Left forelimb (tissue), 1 donor: ENCODE results near the gene PIGS.
A peak's percentile ranks its signal among the peaks of the same experiment; 100 is the strongest.

ENCODE experiments used
- DNase-seq: peaks from one replicate; pipeline ENCODE4 v3.0.0-alpha.2; 2018; ENCODE audit warnings: low spot score

Gene PIGS

DNA sequence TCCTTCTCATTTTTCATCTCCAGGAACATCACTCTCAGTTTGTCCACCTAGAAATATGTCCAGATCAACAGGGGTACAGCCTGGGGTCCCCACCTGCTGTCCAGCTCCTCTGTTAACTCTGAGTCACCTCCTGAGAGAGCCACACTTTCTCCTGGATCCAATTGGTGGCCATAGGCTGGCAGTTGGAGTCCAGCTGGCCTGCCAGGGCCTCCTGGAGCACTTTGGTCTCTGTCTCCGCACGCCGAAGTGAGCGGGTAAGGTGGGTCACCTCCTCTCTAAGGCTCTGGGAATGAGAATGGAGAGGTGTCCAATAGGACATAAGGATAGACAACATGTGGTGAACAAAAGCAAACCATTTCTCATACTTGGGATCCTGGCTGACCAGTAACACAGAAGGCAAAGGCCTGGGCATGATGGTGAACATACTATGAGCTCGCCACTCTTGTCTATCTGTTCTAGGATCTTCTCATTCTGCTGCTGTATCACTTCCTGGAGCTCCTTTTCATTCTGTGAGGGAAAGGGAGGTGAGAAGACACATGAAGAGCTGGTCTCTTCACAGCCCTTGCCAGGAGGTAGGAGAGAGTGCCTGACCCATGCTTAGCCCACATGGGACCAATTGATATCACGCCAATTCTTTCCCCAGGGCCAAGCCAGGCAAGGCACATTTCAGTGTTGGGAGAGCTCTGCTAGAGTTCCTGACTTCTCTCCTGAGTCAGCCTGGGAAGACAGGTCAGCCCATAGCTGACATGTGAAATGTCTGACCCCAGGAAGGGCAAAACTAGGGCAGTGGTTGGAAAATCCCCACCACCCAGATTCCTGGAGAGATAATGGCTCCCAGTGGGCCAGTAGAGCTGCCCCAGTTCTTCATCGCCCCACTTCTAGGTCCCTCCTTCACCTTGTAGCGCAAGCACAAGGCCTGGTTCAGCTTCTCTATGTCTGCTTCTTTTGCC, 7.2 kb upstream of the PIGS start:
- no peak for DNase-seq

DNA sequence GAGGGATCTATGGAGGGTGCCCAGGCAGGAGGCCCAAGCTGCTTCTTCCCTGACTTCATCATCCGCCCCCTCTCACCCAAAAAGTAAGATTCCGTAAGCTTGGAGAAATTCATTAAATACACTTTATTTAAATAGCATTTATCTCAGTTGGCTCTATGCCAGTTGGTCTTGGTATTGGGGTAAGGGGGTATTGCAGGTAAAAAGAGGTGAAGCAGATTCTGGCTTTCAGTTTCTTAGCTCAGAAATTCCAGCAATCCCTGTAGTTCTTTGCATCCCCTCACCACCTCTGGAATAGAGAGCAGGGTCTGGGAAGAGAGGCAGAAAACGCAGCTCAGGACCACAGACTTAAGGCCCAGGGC, 6.1 kb upstream of the PIGS start:
- DNase-seq, result no peak

DNA sequence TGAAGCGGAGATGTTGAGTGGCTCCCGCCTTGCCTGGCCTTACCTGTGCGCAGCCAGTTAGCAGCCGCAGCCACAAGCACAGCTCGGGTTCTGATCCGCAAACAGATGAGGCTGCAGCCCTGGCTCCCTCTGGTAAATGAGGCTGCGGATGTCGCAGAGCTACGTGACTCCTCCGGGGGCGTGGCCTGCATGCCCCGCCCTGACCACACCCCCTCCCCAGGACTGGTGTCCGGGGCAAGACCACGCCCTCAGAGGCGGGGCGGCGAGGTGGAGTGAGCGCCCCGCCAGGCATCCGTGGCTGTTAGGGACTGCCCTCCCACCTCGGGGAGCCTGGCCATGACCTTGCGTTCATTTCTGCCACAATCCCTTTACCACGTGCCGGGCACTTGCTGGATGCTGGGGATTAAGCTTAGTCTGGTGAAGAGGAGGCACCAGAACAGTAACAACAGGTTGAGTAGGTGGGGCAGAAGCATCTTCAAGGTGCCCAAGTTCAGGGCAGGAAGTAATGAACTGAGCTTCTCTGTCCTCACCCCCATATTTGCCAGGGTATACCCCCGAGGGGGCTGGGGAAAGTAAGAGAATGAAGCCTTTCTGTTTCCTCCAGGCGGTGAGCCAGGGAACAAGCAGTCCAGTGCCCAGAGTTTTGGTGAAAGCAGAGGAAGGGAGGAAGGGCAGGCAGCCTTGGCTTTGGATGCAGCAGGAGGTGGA, 5.6 kb upstream of the PIGS start, which contains the start of gene ALDOC:
ALDOC (minus strand) TSS at position 138 of the 708 bp plus-strand sequence. CDS start 1,363 bp downstream, outside the sequence.
- DNase-seq, result peak; percentile 87

DNA sequence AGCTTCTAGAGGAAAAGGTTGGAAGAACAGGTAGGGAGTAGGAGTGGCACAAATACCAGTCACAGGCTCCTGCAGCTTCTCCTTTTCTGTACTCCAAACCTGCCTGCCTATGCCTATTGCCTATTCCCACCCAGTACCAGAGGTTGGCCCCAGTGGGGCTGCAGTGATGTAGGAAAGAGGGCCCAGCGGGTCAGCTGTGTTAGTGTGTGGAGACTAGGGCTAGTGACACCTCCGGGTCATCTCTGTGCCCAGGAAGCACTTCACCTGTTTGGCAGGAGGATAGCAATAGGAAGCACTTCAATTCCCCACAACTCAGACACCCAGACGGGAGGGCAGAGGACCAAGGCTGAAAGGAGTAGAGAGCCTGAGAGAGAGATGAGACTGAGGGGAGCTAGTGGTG, 4.7 kb upstream of the PIGS start:
- peak; percentile 40 for DNase-seq

DNA sequence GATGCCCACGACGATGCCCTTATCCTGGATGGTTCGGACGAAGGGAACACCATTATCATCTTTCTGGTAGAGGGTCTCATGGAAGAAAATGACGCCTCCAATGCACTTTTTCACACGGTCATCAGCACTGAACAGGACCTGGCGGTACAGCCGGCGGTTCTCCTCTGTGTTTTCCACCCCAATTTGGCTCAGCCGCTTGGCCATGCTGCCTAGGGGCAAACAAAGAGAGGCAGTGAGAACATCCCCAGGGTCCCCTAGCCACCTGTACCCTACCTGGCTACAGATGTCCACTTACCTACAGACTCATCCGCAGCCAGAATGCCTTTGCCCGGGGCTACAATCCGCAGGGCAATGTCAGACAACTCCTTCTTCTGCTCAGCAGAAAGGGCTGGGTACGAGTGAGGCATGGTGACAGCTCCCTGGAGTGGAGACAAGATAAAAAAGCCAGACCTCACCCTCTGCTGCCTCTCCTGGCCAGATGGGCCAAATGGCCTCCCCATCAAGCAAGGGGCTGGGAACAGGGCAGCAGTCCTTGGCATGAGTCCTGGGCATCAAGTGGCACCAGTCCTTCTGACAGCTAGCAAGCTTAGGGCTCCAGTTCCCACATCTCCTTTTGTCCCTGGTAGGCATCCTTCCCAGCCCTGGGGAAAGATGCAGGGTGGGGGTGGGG, 3.9 kb upstream of the PIGS start:
- peak; percentile 34 for DNase-seq

DNA sequence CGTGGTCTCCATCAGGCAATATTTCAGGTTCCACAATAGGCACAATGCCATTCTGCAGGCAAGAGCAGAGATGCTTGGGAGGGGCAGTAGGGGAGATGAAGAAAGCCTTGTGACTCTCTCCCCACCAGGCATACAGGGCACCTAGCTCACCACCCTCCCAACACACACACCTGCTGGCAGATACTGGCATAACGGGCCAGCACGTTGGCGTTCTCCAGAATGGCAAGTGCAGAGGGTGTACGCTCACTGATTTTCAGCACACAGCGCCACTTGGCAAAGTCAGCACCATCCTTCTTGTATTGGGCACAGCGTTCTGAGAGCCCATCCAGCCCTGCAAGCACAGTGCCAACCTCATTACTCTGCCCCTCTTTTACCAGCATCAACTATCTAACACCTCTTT, 3.2 kb upstream of the PIGS start:
- DNase-seq, result peak; percentile 40

DNA sequence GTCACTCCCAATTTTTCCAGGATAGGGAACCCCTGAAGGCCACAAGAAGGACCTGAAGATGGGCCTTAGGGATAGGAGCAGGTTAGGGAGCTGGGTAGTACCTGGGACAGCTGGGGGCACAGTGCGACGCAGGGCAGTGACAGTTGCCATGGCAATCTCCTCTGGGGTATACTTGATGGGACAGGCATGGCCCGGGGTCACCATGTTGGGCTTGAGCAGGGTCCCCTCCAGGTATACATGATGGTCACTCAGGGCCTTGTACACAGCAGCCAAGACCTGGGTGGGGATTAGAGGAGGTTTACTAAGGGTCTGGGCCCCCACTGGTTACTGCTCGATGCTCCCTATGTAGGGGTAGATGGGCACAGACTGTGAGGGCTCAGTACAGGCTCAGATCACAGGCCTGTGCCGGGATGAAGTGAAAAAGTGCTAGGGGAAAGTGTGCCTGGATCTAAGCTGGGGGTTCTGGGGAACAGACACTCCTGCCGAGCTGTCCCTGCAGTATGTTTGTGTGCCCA, 2.7 kb upstream of the PIGS start:
- peak; percentile 40 for DNase-seq

DNA sequence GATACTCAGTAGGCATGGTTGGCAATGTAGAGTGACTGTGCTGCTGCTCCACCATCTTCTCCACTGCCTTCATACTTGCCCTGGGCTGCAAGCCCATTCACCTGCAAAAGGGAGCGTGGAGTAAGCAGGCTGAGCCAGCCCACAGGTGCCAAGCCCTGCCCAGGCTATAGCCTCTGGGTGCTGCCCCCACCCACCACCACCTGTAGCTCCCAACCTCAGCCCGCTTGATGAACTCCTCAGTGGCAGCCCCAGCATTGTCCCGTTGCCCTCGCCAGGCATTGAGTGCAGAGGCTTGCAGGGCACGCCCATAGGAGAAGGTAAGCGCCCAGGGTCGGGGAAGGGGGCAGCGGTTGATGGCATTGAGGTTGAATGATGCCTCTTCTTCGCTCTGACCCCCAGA, 2.2 kb upstream of the PIGS start:
- peak; percentile 45 for DNase-seq

DNA sequence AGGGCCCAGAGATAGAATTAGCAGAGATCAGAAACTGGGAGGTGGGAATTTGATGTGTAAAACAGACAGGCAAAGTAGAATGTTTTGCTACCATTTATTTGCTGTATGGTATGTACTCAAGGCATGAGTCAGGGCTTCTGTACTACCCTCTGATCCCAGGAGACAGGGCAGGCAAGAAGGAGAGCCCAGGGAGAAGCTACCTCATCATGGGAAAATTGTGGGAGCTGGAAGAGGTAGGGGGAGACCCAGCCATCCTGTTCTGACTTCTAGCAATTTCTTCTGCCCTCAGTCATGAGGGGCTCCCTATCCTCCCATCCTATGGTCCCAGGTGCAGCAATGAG, 1.7 kb upstream of the PIGS start:
- DNase-seq, result peak; percentile 40

DNA sequence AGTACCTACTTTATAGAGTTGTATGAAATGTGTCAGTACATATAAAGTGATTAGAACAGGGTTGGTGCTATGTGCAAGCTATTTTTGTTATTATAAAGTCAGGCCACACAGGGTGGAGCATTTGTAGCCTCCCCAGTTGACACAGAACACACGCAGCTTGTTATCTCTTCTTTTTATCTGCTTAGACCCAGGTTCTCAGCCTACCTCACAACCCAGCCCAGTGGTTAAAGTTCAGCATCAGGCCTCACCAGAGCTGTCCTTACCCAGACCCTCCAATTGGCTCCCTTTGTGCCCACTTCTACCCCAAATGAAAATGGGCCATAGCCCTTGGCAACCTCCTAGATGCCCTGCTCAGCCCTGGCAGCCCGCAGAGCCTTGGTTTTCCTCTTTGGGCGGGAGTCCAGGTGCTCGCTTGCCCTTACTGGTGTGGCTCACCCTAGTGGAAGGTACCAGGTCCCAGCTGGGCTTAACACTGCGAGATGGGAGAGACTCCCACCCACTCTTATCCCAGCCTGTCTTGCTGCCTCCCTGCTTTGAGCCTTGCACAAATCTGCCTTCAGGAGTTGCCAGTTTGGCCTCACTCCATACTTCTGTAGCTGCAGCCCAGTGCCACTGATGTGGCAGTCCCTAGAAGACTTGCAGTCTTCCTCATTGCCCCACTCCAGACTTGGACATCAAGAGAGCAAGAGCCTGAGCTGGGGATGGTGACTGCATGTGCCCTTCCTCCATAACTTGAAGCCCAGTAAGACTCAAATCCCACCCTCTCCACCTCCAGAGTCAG, 1.1 kb upstream of the PIGS start:
- peak; percentile 36 for DNase-seq

DNA sequence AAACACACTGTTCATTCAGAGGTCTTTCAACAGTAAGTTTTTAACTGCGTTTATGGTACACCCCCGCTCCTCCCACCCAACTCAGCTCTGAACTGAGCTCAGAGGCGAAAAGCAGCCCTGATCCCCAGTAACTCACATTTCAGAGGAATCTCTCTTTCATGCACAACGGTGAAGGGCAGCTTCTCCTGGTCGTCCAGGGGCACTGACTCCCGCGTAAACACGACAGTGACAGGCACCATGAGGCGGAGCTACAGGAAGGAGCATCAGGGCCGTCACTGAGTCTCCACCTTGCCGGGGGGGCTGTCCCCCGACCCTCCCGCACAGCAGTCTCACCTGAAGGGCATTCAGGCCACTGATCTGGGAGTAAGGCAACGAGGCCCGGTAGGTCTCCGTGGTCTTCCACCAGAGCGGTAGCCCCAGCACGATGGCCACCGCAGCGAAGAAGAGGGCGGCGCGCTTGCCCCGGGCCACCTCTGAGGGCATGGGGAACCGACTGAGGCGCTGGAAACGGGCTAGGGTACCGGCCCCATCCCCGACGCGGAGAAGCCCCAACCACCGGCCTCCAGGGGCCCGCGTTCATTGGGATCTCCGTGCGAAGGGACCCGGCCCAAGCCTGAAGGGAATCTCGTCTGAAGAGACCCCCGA, 486 bp downstream of the PIGS start:
- peak; percentile 14 for DNase-seq

DNA sequence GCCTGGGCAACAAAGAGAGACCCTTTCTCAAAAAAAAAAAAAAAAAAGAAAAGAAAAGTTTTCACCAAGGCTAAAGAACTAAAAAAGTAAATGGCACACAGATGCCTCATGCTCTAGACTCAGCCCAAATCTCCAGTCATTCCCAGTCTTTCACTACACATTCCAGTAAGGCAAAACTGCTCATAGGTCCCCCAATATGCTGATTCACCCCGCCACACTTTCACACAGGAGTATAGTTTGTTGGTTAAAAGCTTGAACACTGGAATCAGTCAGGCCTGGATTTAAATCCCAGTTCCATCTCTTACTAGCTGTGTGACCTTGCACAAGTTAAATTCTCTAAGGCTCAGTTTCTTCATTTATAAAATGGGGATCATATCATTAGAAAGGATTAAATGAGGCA, 1.9 kb downstream of the PIGS start:
- no peak for DNase-seq

DNA sequence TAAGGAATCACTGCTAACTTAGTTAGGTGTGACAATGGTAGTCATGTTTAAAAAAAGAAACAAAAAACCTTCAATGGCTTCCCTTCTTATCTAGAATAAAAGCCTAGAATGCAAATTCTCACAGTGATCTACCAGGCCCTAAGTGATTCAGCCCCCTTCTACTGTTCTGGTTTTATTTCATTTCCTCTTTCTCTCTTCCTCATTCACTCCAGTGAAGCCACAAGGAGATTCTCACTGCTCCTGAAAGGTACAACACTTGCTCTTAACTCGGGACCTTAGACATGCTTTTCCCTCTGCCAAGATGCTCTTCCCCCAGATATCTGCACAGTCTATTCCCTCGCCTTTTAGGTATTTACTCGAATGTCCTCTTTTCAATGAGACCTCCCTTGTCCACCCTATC, 3.7 kb downstream of the PIGS start:
- no peak for DNase-seq

DNA sequence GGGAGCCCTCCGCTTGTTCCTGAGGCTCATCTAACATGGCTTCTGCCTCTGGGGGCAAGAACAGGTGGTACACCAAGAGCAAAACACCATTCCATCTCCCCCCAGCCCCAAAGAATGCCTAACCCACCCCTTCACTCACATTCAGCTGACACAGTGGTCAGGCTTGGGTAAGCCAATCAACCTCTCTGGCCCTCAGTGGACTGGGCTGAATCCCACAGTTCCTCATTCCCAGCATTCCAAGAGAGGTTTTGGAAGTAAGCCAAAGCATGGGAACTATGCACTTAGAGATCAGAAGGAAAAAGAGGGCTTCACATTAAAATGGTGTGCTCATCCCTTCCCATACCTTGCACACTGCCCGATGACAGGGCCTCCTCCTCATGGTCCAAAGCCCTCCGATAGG, 7.8 kb downstream of the PIGS start:
- no peak for DNase-seq

DNA sequence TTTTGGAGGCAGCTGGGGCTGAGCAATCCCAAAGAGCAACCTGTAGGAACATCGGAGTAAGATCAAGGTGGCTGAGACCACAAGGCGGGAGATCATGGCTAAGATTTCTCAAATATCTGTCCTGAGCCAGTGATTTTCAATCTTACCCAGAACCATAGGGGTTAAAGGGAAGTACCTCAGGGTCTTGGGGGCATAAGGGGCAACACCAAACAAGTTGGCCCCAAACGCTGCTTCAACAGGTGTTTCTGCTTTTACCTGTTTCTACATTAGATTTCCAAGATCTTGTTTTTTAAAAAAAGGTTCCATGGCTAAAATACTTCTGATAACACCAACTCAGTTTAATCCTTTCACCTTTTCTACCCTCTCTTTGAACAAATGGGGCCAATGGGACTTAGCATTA, 16.3 kb downstream of the PIGS start:
- no peak for DNase-seq

DNA sequence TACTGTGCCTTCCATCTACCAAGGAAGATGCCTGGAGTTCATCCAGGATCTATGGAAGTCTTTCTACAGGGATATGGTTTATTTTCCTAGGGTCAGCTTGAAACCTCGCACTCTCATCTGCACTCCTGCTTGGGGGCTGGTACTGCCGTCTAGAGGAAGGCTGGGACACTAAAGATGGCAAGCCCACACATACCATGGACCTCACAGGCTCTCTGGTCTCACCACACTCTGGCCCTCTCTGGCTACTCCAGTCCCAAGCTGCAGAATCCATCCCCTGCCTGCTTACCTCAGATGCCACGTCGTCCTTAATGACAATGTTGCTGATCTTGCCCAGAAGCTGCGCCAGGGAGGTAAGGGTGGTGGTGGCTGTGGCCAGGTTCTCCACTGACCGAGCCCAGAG, 16.8 kb downstream of the PIGS start:
- DNase-seq, result no peak

DNA sequence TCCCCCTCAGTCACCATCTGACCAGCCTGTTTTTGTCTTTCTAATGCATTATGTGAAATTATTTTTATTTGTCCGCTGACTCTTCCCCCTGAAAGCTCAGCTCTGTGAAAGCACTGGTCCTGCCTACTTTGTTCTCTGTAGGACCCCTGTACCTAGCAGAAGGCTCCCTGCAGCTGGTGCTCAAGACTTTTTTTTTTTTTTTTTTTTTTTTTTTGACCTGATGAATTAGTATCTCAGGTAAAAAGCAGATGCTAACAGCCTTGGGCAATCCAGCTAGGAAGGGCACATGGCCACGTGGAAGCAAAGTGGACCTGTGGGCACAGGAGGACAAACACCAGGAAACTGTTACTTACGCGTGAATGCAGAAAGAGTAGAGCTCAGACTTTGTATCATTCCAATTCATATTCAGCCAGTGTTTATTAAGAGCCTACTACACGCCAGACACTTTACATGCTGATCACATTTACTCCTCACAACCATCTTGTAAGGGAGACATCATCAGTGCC, 18.3 kb downstream of the PIGS start:
- no peak for DNase-seq

DNA sequence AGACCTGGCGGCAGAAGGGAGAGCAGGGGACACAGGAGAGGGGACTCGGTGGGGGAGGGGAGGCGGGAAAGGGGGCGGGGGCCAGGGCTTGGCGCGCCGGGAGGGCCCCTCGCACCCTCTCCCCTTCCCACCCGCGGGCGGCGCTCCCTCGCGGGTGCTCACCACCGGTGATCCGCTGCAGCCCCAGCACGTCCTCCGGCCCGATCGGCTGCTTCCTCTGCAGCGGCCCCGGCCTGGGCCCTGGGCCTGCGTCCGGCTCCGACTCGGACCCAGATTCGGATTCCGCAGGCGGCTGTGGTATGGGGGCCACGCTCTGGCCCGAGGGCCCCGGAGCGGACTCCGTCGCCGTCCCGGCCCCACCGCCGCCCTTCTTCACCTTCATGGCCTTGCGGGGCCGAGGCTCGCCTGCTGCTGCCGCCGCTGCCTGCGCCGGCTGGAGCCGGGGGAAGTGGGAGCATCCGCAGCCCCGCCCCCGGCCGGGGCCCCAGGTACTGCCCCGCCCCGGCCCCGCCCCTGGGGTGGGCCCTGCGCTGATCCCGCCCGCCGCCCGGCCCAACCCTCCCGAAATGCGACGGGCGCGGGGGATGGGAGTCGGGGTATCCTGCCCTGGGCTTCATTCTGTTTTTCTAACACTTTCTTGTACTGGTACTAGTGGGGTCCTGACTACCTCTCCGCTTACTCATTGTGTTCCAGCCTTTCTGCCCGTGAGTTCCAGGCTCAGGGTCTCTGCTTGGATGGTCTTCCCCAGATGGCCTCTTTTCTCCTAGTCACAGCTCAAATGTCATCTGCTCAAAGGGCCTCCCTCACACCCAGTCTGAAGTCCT, 18.9 kb downstream of the PIGS start, which contains the start of gene UNC119:
UNC119 (minus strand) TSS at position 449 of the 824 bp plus-strand sequence; CDS start at position 382, 67 bp downstream.
- peak; percentile 90 for DNase-seq

DNA sequence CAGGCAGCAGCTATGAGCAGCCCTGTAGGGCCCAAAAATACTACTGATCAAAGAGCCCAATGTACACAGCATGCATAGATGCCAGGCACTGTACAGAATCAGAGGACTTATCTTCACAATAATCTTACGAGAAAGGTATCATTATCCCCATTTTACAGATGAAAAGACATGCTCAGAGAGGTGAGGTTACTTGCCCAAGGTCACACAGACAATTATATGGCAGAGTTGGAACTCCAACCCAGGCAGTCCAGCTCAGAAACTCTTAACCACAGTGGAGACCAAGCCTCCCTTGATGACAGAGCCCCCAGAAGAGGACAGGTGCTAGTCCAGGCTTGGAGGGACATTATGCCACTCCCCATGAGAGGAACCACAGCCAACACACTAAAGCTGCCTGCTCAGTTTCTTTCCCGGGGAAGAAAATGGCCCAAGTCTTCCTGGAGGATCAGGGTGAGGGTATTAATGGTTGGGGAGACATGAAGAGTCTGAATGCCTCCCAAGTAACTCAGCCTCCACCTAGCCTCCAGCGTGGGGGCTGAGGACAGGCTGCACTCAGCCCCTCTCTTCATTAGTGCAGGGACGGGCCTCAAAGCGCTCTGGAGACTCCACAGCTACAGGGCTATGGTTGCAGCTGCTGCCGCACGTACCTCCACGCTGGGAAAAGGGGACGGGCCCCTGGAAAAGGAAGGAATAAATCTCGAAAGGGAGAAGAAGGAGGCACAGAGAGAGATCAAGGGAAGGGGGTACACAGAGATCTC, 19.7 kb downstream of the PIGS start:
- no peak for DNase-seq
